H1 (cell line): ENCODE data around the gene GJD3.

Experiments
- ATF2 ChIP-seq: IDR thresholded peaks from 2 replicates; pipeline ENCODE4 v1.6.1; 2012; ENCODE audit warnings: low read length, inconsistent platforms
- ATF3 ChIP-seq: IDR thresholded peaks from 2 replicates; pipeline ENCODE4 v1.6.1; 2011; ENCODE audit warnings: low read depth, mild to moderate bottlenecking, low read length; ENCODE audit not compliant: insufficient read depth
- BACH1 ChIP-seq: IDR thresholded peaks from 2 replicates; pipeline ENCODE4 v1.6.1; 2012; ENCODE audit warnings: low read length, improper control_type of control experiment
- BRCA1 ChIP-seq: IDR thresholded peaks from 2 replicates; pipeline ENCODE4 v1.6.1; 2012; ENCODE audit warnings: low read depth, low read length, improper control_type of control experiment
- CTCF ChIP-seq, 3 experiments: IDR thresholded peaks; 1 replicate in 2 of 3; 2 replicates in 1 of 3; pipeline versions ENCODE4 v1.5.1 to v1.6.1; 2011; ENCODE audit warnings: low read length in 3 of 3, mild to moderate bottlenecking in 3 of 3, inconsistent platforms in 2 of 3, low read depth in 1 of 3, moderate library complexity in 1 of 3; ENCODE audit not compliant: insufficient read depth in 1 of 3; ENCODE audit errors: control extremely low read depth in 1 of 3
- EP300 ChIP-seq, 2 experiments: IDR thresholded peaks; 1 replicate in 1 of 2; 2 replicates in 1 of 2; pipeline ENCODE4 v1.6.1; 2011 to 2012; ENCODE audit warnings: low read depth in 2 of 2, low read length in 2 of 2, mild to moderate bottlenecking in 2 of 2, borderline replicate concordance in 1 of 2, inconsistent platforms in 1 of 2, moderate library complexity in 1 of 2
- POLR2A ChIP-seq, 2 experiments: IDR thresholded peaks; 1 replicate in 1 of 2; 2 replicates in 1 of 2; pipeline ENCODE4 v1.6.1; 2011; ENCODE audit warnings: low read depth in 2 of 2, low read length in 2 of 2, mild to moderate bottlenecking in 2 of 2; ENCODE audit errors: control extremely low read depth in 1 of 2
- POLR2AphosphoS5 ChIP-seq: IDR thresholded peaks from 2 replicates; pipeline ENCODE4 v1.6.1; 2011; ENCODE audit warnings: low read depth, low read length
- RBBP5 ChIP-seq: IDR thresholded peaks from 2 replicates; pipeline ENCODE4 v1.7.1; 2012; ENCODE audit warnings: low read depth, mild to moderate bottlenecking, inconsistent platforms, low read length, moderate library complexity, borderline replicate concordance
- RFX5 ChIP-seq: IDR thresholded peaks from 2 replicates; pipeline ENCODE4 v1.6.1; 2011; ENCODE audit warnings: low read depth, low read length, improper control_type of control experiment, borderline replicate concordance
- SP1 ChIP-seq: IDR thresholded peaks from 2 replicates; pipeline ENCODE4 v1.6.1; 2011; ENCODE audit warnings: low read depth, low read length
- TAF7 ChIP-seq: optimal IDR thresholded peaks from 2 replicates; pipeline ENCODE3; 2011; ENCODE audit warnings: low read depth, mild to moderate bottlenecking, inconsistent platforms, low read length, moderate library complexity, borderline replicate concordance

- TF ChIP-seq RBBP5 (no peak), BACH1 (no peak), BRCA1 (no peak), POLR2A (IDR thresholded peaks at IDR 0.05; ENCODE audit: control extremely low read depth in 1 of 2, low read depth in 2 of 2, low read length in 2 of 2) (no peak), CTCF (IDR thresholded peaks at IDR 0.05; ENCODE audit: control extremely low read depth in 1 of 3, insufficient read depth in 1 of 3, low read depth in 1 of 3, low read length in 3 of 3) (no peak), EP300 (IDR thresholded peaks at IDR 0.05; ENCODE audit: borderline replicate concordance in 1 of 2, low read depth in 2 of 2, low read length in 2 of 2) (no peak), SP1 (no peak), ATF2 (no peak), POLR2AphosphoS5 (no peak), RFX5 (no peak), TAF7 (no peak), ATF3 (no peak)
These were observed 6.9 kb upstream of the GJD3 start for GRCh38 chr17:40371261-40371929.
